ENCODE data around the gene SLC13A3. TPM values are rescaled to one million over a fixed set of nuclear protein-coding genes. Genes with fewer than 3 reads are reported as not detected.

The SLC13A3 gene
- total and polyA plus RNA-seq, 2 donors (not counting 3 experiments of a cell fraction or from before 2014, with no cell fraction given) = 0.11 to 0.40 TPM

DNA sequence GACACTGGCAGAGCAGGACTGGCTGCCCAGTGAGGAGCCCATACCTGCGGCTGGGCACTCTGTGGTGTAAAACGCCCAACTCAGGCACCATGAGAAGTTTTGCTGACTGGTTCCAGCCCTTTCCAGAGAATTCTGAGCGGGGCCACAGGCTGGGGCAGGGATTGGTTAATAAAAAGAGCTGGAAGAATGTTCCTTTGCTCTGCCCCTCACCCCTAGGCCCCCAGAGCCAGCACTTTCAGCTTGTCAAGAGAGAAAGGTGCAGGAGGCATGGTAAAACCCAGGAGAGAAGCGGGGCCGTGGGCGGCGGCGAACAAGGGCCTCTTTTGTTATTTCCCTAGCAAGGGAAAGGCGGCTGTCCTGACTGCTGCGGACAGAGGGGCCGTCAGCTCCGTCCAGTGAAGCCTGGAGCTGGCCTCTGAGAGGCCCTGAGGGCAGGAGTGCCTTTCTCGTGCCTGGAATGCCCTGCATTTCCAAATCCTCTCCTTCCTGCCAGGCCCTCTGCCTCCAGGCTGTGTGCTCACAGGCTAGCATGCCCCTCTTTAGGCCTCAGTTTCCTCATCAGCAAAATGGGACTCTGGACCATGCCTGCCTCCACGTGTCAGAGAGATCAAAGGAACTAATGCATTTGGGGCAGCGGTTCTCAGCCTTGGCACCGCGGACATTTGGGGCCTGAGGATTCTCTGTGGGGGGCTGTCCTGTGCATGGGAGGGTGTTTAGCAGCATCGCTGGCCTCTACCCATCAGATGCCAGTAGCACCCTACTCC is 12.9 kb downstream of the SLC13A3 start:
- H4K20me1 ChIP-seq (replicated peaks; ENCODE audit: control insufficient read depth, extremely low read depth, insufficient read depth, low read length) = no peaks in the 10 kb centered on the region
- BruUV-seq (replicated peaks) = no TSS peak
- ChIA-PET POLR2A (no interaction called here), CTCF (no interaction called here)
- no peaks in the 10 kb centered on the region for H3K9me3 ChIP-seq (replicated peaks; ENCODE audit: control insufficient read depth, insufficient read depth, low read length)
- no peak overlapping the region for H3K27ac ChIP-seq (ENCODE audit: insufficient read depth, low read depth, low read length)
- H2AFZ ChIP-seq (ENCODE audit: low read depth, low read length) = no peak overlapping the region
- no peaks in the 10 kb centered on the region for H3K4me1 ChIP-seq (ENCODE audit: control insufficient read depth, extremely low read depth, insufficient read depth, low read length)
- no peak for FAIRE-seq
- no peaks in the 10 kb centered on the region for H3K36me3 ChIP-seq (ENCODE audit: control insufficient read depth in 2 of 2, extremely low read depth in 1 of 2, insufficient read depth in 2 of 2, low read length in 2 of 2)
- H3K4me3 ChIP-seq (replicated peaks in 1 of 3; ENCODE audit: insufficient read depth in 1 of 3, low read depth in 1 of 3, low read length in 3 of 3) = no peak overlapping the region
- no peak overlapping the region for H3K9ac ChIP-seq (replicated peaks; ENCODE audit: extremely low read depth, insufficient read depth, low read length)
- DNase-seq (ENCODE audit: low read depth, low spot score) = no peak
- TF ChIP-seq GATA2 (IDR thresholded peaks at IDR 0.05; ENCODE audit: insufficient read depth, insufficient read length, low read depth, low read length) (no peak), MYC (IDR thresholded peaks at IDR 0.05; ENCODE audit: low read depth, low read length) (no peak), EZH2 (IDR thresholded peaks at IDR 0.05; ENCODE audit: borderline replicate concordance, low read depth, low read length, severe bottlenecking) (no peak), POLR2A (IDR thresholded peaks at IDR 0.05; ENCODE audit: low read depth, low read length) (no peak), FOS (IDR thresholded peaks at IDR 0.05; ENCODE audit: borderline replicate concordance, insufficient read depth, low read length) (no peak), JUN (IDR thresholded peaks at IDR 0.05; ENCODE audit: borderline replicate concordance, insufficient read depth, insufficient read length, low read depth) (no peak), POLR2AphosphoS5 (IDR thresholded peaks at IDR 0.05; ENCODE audit: insufficient read depth, low read depth, low read length) (no peak)
- TF ChIP-seq, protein P1, sequence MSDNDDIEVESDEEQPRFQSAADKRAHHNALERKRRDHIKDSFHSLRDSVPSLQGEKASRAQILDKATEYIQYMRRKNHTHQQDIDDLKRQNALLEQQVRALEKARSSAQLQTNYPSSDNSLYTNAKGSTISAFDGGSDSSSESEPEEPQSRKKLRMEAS (IDR thresholded peaks at IDR 0.05; ENCODE audit: insufficient read depth, insufficient read length) = no peak
- TF ChIP-seq, protein P2, sequence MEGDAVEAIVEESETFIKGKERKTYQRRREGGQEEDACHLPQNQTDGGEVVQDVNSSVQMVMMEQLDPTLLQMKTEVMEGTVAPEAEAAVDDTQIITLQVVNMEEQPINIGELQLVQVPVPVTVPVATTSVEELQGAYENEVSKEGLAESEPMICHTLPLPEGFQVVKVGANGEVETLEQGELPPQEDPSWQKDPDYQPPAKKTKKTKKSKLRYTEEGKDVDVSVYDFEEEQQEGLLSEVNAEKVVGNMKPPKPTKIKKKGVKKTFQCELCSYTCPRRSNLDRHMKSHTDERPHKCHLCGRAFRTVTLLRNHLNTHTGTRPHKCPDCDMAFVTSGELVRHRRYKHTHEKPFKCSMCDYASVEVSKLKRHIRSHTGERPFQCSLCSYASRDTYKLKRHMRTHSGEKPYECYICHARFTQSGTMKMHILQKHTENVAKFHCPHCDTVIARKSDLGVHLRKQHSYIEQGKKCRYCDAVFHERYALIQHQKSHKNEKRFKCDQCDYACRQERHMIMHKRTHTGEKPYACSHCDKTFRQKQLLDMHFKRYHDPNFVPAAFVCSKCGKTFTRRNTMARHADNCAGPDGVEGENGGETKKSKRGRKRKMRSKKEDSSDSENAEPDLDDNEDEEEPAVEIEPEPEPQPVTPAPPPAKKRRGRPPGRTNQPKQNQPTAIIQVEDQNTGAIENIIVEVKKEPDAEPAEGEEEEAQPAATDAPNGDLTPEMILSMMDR (IDR thresholded peaks at IDR 0.05; ENCODE audit: extremely low read depth in 1 of 2, insufficient read depth in 1 of 2, low read depth in 1 of 2, low read length in 2 of 2) = no peak
- H3K4me2 ChIP-seq (ENCODE audit: insufficient read depth, low read length) = no peak overlapping the region
- dilution Hi-C loops (cut with MboI; ENCODE audit: extremely low pct_ligation_motif_present, low sequenced_read_pairs) = no loop called here
- no peaks in the 10 kb centered on the region for H3K27me3 ChIP-seq (ENCODE audit: control insufficient read depth in 2 of 2, insufficient read depth in 2 of 2, low read length in 2 of 2)
- intact Hi-C loops (cut with micrococcal nuclease) = no loop called here
- no peaks in the 10 kb centered on the region for H3K79me2 ChIP-seq (ENCODE audit: control insufficient read depth, insufficient read depth, low read length)
- no peaks in the 10 kb centered on the region for H3K9me1 ChIP-seq (replicated peaks; ENCODE audit: control insufficient read depth, extremely low read depth, insufficient read depth, low read length)
